ENCODE results near the gene RALGAPA2.

DNA sequence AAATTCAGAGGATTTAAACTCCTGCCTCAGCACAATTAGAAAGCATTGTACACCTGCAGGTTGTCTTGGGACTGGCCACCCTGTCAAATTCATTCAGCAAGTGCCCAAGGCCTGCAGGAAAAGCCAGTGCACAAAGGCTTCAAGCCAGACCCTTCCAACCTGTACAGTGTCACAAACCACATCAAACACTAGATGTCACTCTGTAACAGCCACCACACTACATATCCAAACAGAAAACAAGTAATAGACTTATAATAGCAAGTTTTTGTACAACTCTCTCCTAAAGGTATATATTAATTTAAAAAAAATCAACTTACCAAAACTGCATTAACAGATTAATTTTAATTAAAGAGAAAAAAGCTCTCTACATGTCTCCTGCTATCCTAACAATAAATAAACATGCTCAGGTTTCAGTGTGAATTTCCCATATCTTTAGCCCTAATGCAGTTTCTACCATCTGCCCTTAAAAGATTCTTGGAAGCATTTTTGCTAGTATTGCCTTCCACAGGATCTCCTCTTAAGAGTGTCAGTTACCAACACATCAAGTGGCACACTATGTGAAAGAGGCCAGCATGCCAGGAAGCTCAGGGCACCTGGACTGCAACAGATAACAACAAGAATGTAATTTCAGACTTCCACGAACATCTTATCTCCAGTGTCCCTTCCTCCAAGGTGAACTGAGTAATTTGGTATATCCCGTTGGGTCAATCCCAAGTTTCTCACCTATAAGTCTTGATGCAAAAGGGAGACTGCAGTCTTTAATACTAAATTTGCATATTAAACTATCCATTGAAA lies 47.5 kb downstream of the RALGAPA2 start:
- TF ChIP-seq, protein P1, sequence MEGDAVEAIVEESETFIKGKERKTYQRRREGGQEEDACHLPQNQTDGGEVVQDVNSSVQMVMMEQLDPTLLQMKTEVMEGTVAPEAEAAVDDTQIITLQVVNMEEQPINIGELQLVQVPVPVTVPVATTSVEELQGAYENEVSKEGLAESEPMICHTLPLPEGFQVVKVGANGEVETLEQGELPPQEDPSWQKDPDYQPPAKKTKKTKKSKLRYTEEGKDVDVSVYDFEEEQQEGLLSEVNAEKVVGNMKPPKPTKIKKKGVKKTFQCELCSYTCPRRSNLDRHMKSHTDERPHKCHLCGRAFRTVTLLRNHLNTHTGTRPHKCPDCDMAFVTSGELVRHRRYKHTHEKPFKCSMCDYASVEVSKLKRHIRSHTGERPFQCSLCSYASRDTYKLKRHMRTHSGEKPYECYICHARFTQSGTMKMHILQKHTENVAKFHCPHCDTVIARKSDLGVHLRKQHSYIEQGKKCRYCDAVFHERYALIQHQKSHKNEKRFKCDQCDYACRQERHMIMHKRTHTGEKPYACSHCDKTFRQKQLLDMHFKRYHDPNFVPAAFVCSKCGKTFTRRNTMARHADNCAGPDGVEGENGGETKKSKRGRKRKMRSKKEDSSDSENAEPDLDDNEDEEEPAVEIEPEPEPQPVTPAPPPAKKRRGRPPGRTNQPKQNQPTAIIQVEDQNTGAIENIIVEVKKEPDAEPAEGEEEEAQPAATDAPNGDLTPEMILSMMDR (IDR thresholded peaks at IDR 0.05; ENCODE audit: insufficient read depth, low read length, poor library complexity, severe bottlenecking): peak; percentile 44
- no peak for TF ChIP-seq EZH2phosphoT487 (conservative IDR thresholded peaks at IDR 0.05; ENCODE audit: low read length)
